Measurements from ENCODE around the gene CNEP1R1. TPM values are rescaled to one million over a fixed set of nuclear protein-coding genes. Genes with fewer than 3 reads are reported as not detected.

CNEP1R1 gene
- total RNA-seq, 2 donors from 2014 or later = 13.4 to 22.4 TPM

DNA sequence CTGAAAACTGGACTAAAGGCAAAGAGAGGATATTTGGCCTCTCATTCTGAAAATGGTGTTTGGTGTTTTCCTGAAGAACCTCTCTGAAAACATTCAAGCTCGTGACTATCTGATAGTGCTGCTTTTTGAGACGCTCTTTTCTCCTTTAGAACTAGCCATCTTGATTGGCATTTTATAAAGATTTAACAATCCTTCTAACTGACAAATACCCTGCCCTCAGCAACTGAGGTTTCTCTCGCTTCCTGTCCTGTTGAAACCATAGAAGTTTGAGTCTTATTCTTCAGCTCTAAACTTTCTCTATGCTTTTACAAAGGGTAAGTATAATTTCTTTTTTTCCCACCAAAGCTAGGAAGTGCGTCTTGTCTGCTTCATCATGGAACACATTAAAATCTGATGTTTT, 13.3 kb downstream of the CNEP1R1 start:
- Histone ChIP-seq H3K27ac (peak overlapping the region; percentile 45), H3K4me1 (peaks cover 5% of the 10 kb centered on the region), H3K9me3 (no peaks in the 10 kb centered on the region), H3K36me3 (no peaks in the 10 kb centered on the region), H3K4me3 (no peak overlapping the region), H3K27me3 (no peaks in the 10 kb centered on the region), H3K9ac (ENCODE audit: low read depth in 2 of 2, low read length in 2 of 2) (no peak overlapping the region)
- no peak for DNase-seq
- TF ChIP-seq, protein P1, sequence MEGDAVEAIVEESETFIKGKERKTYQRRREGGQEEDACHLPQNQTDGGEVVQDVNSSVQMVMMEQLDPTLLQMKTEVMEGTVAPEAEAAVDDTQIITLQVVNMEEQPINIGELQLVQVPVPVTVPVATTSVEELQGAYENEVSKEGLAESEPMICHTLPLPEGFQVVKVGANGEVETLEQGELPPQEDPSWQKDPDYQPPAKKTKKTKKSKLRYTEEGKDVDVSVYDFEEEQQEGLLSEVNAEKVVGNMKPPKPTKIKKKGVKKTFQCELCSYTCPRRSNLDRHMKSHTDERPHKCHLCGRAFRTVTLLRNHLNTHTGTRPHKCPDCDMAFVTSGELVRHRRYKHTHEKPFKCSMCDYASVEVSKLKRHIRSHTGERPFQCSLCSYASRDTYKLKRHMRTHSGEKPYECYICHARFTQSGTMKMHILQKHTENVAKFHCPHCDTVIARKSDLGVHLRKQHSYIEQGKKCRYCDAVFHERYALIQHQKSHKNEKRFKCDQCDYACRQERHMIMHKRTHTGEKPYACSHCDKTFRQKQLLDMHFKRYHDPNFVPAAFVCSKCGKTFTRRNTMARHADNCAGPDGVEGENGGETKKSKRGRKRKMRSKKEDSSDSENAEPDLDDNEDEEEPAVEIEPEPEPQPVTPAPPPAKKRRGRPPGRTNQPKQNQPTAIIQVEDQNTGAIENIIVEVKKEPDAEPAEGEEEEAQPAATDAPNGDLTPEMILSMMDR (IDR thresholded peaks at IDR 0.05) = no peak
- intact Hi-C loops (cut with DNase I) = no loop called here

DNA sequence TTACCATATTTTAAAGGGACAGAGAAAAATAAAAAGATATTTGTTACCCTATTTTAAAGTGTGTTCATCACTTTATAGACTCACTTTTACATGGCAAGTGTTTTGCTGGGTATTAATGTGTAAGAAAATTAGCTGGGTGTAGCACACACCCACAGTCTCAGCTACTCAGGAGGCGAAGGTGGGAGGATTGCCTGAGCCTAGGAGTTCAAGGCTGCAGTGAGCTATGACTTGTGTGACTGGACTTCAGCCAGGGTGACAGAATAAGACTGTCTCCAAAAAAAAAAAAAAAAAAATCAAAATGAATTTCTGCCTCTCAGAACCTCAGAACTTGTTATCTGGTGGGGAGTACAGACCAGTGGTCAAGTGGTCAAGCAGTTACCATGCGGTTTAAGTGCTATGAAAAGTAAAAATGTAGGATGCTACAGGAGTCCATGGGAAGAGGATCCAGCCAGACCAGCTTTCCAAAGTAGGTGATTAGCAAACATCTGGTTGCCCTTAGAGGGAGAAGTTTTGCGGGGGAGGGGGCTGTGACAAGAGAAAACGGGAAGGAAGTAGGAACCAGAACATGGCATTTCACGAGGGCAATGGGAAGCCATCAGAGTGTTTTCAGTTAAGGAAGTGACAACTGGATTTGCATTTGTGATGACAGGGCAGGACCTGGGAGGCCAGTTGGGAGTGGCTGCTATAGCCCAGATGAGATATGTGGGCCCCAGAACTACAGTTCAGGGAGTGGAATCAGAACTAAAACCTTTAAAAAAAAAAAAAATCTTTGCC, 13.9 kb downstream of the CNEP1R1 start:
- no peaks in the 10 kb centered on the region for H3K9me3 ChIP-seq
- DNase-seq = peak; percentile 74
- peak overlapping the region in 1 of 2 donors; percentile 38 for H3K9ac ChIP-seq (ENCODE audit: low read depth in 2 of 2, low read length in 2 of 2)
- H3K4me1 ChIP-seq = peaks cover 5% of the 10 kb centered on the region
- no peaks in the 10 kb centered on the region for H3K36me3 ChIP-seq
- H3K27me3 ChIP-seq = no peaks in the 10 kb centered on the region
- no peak overlapping the region for H3K4me3 ChIP-seq
- intact Hi-C loops (cut with DNase I) = no loop called here
- H3K27ac ChIP-seq = peak overlapping the region; percentile 45
- TF ChIP-seq, protein P1 (IDR thresholded peaks at IDR 0.05) = no peak

DNA sequence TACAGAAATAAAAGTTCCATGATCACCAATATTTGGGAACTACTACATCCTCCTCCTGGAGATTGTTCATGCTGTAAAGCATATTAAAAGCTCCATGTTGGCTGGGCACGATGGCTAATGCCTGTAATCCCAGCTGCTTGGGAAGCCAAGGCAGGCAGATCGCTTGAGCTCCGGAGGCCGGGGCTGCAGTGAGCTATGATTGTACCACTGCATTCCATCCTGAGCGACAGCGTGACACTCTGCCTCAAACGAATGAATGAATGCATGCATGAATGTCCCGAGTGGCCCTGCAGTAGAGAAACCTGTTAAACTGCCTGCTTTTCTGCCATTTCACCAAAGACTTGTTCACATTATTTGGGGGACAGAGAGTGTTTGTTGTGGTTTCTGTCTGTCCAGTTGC, 15.0 kb downstream of the CNEP1R1 start:
- Histone ChIP-seq H3K9ac (ENCODE audit: low read depth in 2 of 2, low read length in 2 of 2) (no peak overlapping the region), H3K4me3 (no peak overlapping the region), H3K4me1 (peaks cover 5% of the 10 kb centered on the region), H3K36me3 (no peaks in the 10 kb centered on the region), H3K27me3 (no peaks in the 10 kb centered on the region), H3K9me3 (no peaks in the 10 kb centered on the region), H3K27ac (no peak overlapping the region)
- no peak for DNase-seq
- TF ChIP-seq, protein P1 (IDR thresholded peaks at IDR 0.05) = no peak
- intact Hi-C loops (cut with DNase I) = no loop called here

DNA sequence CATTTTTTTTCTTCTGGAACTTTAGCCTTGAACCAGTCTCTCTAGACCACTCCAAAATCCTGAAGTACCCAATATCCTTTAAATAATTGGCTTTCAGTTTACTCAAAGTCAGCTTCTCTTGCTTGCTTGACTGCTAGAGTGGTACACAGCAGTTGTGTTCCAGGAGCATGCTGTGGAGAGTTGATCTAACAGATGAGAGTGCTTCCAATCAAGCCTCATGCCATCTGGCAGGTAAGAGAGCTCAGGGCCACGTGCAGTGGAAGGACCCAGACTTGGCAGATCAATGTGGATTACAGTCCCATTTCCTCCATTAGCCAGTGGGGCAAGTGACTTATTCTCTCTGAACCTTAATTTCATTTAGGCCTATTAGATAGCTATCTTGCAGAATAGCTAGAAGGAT, 15.7 kb downstream of the CNEP1R1 start:
- H3K4me1 ChIP-seq = peaks cover 5% of the 10 kb centered on the region
- H3K9ac ChIP-seq (ENCODE audit: low read depth in 2 of 2, low read length in 2 of 2) = no peak overlapping the region
- intact Hi-C loops (cut with DNase I) = no loop called here

DNA sequence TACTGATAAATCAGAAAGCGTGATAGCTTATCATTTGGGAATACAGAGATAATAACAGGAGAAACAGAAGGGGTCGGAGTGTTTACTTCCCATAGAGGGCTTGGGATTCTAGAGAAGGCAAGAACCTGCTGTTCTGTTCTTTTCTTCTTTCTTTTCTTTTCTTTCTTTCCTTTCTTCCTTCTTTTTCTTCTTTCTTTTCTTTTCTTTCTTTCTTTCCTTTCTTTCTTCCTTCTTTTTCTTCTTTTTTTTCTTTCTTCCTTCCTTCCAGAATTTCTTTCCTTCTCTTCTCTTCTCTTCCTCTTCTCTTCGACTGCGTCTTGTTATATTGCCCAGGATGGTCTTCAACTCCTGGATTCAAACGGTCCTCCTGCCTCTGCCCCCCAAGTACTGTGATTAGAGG, 18.3 kb downstream of the CNEP1R1 start:
- H3K27me3 ChIP-seq = no peaks in the 10 kb centered on the region
- no peak overlapping the region for H3K27ac ChIP-seq
- DNase-seq = no peak
- H3K9me3 ChIP-seq = no peaks in the 10 kb centered on the region
- no peaks in the 10 kb centered on the region for H3K36me3 ChIP-seq
- intact Hi-C loops (cut with DNase I) = no loop called here
- no peaks in the 10 kb centered on the region for H3K4me1 ChIP-seq
- H3K9ac ChIP-seq (ENCODE audit: low read depth in 2 of 2, low read length in 2 of 2) = no peak overlapping the region
- TF ChIP-seq, protein P1 (IDR thresholded peaks at IDR 0.05) = no peak
- H3K4me3 ChIP-seq = no peak overlapping the region

More for the DNA sequence above, 15.7 kb downstream of the CNEP1R1 start:
- Histone ChIP-seq H3K27me3 (no peaks in the 10 kb centered on the region), H3K27ac (no peak overlapping the region), H3K4me3 (no peak overlapping the region), H3K9me3 (no peaks in the 10 kb centered on the region), H3K36me3 (no peaks in the 10 kb centered on the region)
- no peak for DNase-seq
- TF ChIP-seq, protein P1 (IDR thresholded peaks at IDR 0.05) = no peak

Data from colonic mucosa (tissue), 4 donors.